Stomach (tissue), 9 donors: ENCODE data around the gene PLA2G3. TPM values are rescaled to one million over a fixed set of nuclear protein-coding genes. Genes with fewer than 3 reads are reported as not detected.

Experiments
- DNase-seq, 2 donors: peaks; one replicate each; pipeline versions ENCODE4 v3.0.0 to v3.0.0-alpha.2; 2013 to 2019
- H3K27ac ChIP-seq, 5 donors: fragments of 200-600 bp in 4 of 5; sonication (generic) in 4 of 5; one replicate each; pipeline ENCODE4 v1.5.1; 2013 to 2019; ENCODE audit warnings: mild to moderate bottlenecking in 1 of 5, moderate library complexity in 1 of 5
- H3K27me3 ChIP-seq, 3 donors: fragments of 200-600 bp; sonication (generic); one replicate each; pipeline ENCODE4 v1.5.1; 2017 to 2019; ENCODE audit warnings: mixed run types in 1 of 3
- H3K36me3 ChIP-seq, 4 donors: fragments of 200-600 bp; sonication (generic); 1 replicate in 3 of 4; 2 replicates in 1 of 4; pipeline ENCODE4 v1.5.1; 2016 to 2019
- H3K4me1 ChIP-seq, 4 donors: fragments of 200-600 bp; sonication (generic); one replicate each; pipeline ENCODE4 v1.5.1; 2016 to 2019
- H3K4me3 ChIP-seq, 4 donors: fragments of 200-600 bp; sonication (generic) in 3 of 4; one replicate each; pipeline ENCODE4 v1.5.1; 2016 to 2019; ENCODE audit warnings: mild to moderate bottlenecking in 1 of 4
- H3K9me3 ChIP-seq, 4 donors: fragments of 200-600 bp; sonication (generic); one replicate each; pipeline ENCODE4 v1.5.1; 2016 to 2019
- EP300 ChIP-seq: sonication (generic); formaldehyde crosslinking; IDR thresholded peaks from one replicate; pipeline ENCODE4 v1.6.1; 2017; ENCODE audit warnings: antibody characterized with exemption
- POLR2A ChIP-seq, 4 donors: fragments of 450-650 bp; IDR thresholded peaks; one replicate each; pipeline ENCODE4 v1.6.1; 2016; ENCODE audit warnings: antibody characterized with exemption in 4 of 4, control low read depth in 2 of 4, mild to moderate bottlenecking in 1 of 4, moderate library complexity in 1 of 4
- POLR2AphosphoS5 ChIP-seq, 3 donors: sonication (generic); formaldehyde crosslinking; IDR thresholded peaks; one replicate each; pipeline ENCODE4 v1.6.1; 2016; ENCODE audit warnings: antibody characterized with exemption in 3 of 3
- WGBS, 5 donors: extraction: QIAGEN DNeasy Blood & Tissue Kit in 3 of 5; methylation state at CpG; one replicate each; pipeline versions ENCODE4 v1.1.5 to v1.1.7; 2013 to 2018; 5-methylcytosine and 5-hydroxymethylcytosine counted together
- intact Hi-C: fragments of 100-400 bp; cut with DNase I; formaldehyde crosslinking; loops from one replicate; pipeline ENCODE4 v1.15.1; 2023; ENCODE audit warnings: low total_unique reads
- polyA plus RNA-seq, 3 donors: library from polyadenylated mRNA; stranded (reverse); fragments of 200-250 nt; gene quantifications; one replicate each; pipeline ENCODE4 v1.2.3, GENCODE V29; 2013
- total RNA-seq, 5 donors: library from RNA; depleted of rRNA; stranded (reverse); fragments of >200 nt; gene quantifications; one replicate each; pipeline versions ENCODE4 v1.1.0 to v1.2.3, GENCODE V29; 2014 to 2016
- TF ChIP-seq, protein P1 (sequence below), 7 experiments: fragments of 450-650 bp in 4 of 7; fragments of 200-600 bp in 3 of 7; sonication (generic) in 3 of 7; IDR thresholded peaks; one replicate each; pipeline ENCODE4 v1.5.1; 2016 to 2019; ENCODE audit warnings: antibody characterized with exemption in 7 of 7, control low read depth in 2 of 7, mild to moderate bottlenecking in 1 of 7
- donor health status: healthy with polysubstance abuse.
- donor health status: Bipolar disorder and iron deficiency.
- donor health status: healthy.

The PLA2G3 gene
- total and polyA plus RNA-seq, 8 donors = 0.75 to 2.5 TPM; not detected in 6

DNA sequence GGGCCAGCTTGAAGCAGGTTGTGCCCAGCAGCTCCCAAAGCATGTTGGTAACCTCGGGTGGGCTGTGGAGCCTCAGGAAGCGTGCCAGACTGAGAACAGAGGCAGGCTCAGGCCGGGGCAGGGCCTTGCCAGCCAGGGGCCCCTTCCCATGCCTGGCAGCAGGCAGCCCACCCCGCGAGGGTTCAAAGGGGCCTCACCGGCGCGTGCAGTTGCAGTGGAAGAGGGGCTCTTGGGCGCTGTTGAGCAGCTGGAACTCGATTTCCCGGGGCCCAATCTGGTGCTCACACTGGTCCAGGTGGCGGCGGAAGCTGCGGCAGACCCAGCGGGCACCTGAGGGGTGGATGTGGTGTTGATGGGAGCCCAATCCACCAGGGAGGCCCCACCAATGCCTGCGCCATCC is 3.6 kb downstream of the PLA2G3 start:
- 89 to 94% (median 90%) methylated on average over 15 to 16 of the region's 16 CpGs for WGBS, 5 donors
- H3K27me3 ChIP-seq = peaks cover 0 to 23% (median 9%) of the 10 kb centered on the region in 3 donors
- H3K9me3 ChIP-seq = no peaks in the 10 kb centered on the region
- no peak for DNase-seq
- H3K36me3 ChIP-seq = no peaks in the 10 kb centered on the region
- intact Hi-C loops = no loop called here
- H3K4me1 ChIP-seq = peaks cover 3 to 20% (median 18%) of the 10 kb centered on the region in 4 donors
- H3K4me3 ChIP-seq = no peak overlapping the region
- no peak overlapping the region for H3K27ac ChIP-seq
- TF ChIP-seq EP300 = no peak
- TF ChIP-seq POLR2AphosphoS5 (IDR thresholded peaks at IDR 0.05) = no peak
- TF ChIP-seq, protein P1, sequence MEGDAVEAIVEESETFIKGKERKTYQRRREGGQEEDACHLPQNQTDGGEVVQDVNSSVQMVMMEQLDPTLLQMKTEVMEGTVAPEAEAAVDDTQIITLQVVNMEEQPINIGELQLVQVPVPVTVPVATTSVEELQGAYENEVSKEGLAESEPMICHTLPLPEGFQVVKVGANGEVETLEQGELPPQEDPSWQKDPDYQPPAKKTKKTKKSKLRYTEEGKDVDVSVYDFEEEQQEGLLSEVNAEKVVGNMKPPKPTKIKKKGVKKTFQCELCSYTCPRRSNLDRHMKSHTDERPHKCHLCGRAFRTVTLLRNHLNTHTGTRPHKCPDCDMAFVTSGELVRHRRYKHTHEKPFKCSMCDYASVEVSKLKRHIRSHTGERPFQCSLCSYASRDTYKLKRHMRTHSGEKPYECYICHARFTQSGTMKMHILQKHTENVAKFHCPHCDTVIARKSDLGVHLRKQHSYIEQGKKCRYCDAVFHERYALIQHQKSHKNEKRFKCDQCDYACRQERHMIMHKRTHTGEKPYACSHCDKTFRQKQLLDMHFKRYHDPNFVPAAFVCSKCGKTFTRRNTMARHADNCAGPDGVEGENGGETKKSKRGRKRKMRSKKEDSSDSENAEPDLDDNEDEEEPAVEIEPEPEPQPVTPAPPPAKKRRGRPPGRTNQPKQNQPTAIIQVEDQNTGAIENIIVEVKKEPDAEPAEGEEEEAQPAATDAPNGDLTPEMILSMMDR (IDR thresholded peaks at IDR 0.05) = no peak
- no peak for TF ChIP-seq POLR2A (IDR thresholded peaks at IDR 0.05)

DNA sequence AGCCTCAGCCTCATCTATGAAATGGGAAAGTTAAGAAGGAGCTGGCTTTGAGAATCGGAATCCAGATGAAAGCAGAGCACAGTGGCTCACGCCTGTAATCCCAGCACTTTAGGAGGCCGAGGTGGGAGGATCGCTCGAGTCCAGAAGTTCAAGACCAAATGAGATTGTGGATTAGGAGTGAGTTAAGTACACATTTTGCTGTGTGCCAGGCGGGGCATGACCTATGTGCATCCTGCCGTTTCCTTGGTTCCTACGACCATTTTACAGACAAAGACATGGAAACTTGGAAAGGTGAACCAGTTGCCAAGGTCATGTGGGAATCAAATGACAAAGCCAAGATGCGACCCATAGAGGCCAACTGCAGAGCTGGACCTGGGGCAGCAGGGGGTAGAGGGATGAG is 4.2 kb downstream of the PLA2G3 start:
- Histone ChIP-seq H3K36me3 (no peaks in the 10 kb centered on the region), H3K27me3 (peaks cover 0 to 23% (median 9%) of the 10 kb centered on the region in 3 donors), H3K27ac (no peak overlapping the region), H3K9me3 (no peaks in the 10 kb centered on the region), H3K4me3 (no peak overlapping the region), H3K4me1 (peaks cover 9 to 25% (median 22%) of the 10 kb centered on the region in 4 donors)
- 73 to 80% (median 77%) methylated on average over 9 of the region's 9 CpGs for WGBS, 5 donors
- intact Hi-C loops = no loop called here
- TF ChIP-seq, protein P1 (IDR thresholded peaks at IDR 0.05) = no peak
- no peak for TF ChIP-seq POLR2AphosphoS5 (IDR thresholded peaks at IDR 0.05)
- no peak for TF ChIP-seq POLR2A (IDR thresholded peaks at IDR 0.05)
- no peak for TF ChIP-seq EP300
- DNase-seq = no peak

DNA sequence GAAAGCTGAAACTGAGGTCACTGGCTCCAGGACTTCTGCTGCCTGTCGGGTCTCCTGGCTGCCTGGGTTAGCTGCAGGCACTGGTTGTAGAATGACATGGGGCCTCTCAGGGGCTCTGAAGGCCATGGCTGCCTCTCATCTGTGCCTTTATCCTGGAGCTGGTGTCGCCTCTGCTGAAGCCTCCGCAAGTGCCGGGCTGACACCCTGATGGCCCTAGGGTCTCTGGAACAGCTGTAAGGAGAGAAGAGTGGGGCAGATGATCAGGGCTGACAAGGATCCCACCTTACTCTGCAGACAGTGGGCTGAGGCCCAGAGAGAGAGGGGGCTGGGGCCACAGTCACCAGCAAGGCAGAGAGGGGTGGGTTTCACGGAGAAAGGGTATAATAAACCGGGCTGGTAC is 4.6 kb downstream of the PLA2G3 start:
- Histone ChIP-seq H3K27me3 (peaks cover 0 to 23% (median 9%) of the 10 kb centered on the region in 3 donors), H3K4me1 (peaks cover 13 to 22% (median 21%) of the 10 kb centered on the region in 4 donors), H3K4me3 (no peak overlapping the region), H3K9me3 (no peaks in the 10 kb centered on the region), H3K36me3 (no peaks in the 10 kb centered on the region), H3K27ac (no peak overlapping the region)
- TF ChIP-seq, protein P1 (IDR thresholded peaks at IDR 0.05) = no peak
- TF ChIP-seq POLR2AphosphoS5 (IDR thresholded peaks at IDR 0.05) = no peak
- no peak for TF ChIP-seq EP300
- TF ChIP-seq POLR2A (IDR thresholded peaks at IDR 0.05) = no peak
- no peak for DNase-seq
- intact Hi-C loops = no loop called here
- WGBS, 5 donors = 91 to 97% (median 93%) methylated on average over 6 of the region's 6 CpGs

DNA sequence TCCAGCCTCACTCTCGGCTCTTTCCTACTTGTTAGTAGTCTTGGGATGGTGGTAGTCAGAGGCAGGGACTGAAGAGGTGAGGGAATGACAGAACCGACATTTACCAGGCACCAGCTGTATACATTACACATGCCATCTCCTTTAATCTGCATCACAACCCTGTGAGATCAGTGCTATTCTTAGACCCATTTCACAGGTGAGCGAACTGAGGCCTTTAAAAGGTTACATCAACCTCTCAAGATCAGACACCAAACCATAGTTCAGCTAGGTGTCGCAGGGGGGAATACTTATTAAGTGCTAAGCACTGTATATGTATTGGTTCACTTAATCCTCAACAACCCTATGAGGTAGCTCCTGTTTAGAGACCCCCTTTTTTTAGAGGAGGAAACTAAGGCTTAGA is 5.6 kb downstream of the PLA2G3 start:
- H3K4me3 ChIP-seq = no peak overlapping the region
- H3K4me1 ChIP-seq = peaks cover 13 to 23% (median 14%) of the 10 kb centered on the region in 4 donors
- H3K27ac ChIP-seq = no peak overlapping the region
- no peak for DNase-seq
- 70 to 92% (median 90%) methylated on average over 4 of the region's 4 CpGs for WGBS, 5 donors
- TF ChIP-seq POLR2A (IDR thresholded peaks at IDR 0.05) (no peak), POLR2AphosphoS5 (IDR thresholded peaks at IDR 0.05) (no peak), EP300 (no peak)
- TF ChIP-seq, protein P1 (IDR thresholded peaks at IDR 0.05) = no peak
- no peaks in the 10 kb centered on the region for H3K9me3 ChIP-seq
- no peaks in the 10 kb centered on the region for H3K36me3 ChIP-seq
- peaks cover 0 to 13% (median 0%) of the 10 kb centered on the region in 3 donors for H3K27me3 ChIP-seq
- intact Hi-C loops = no loop called here
